Tibial nerve (tissue), 4 donors: ENCODE results near the gene PPP2R5B.

ENCODE experiments used
- CTCF ChIP-seq, 5 experiments: fragments of 200-600 bp in 3 of 5; fragments of 450-650 bp in 2 of 5; sonication (generic) in 3 of 5; IDR thresholded peaks; one replicate each; pipeline ENCODE4 v1.5.1; 2016 to 2019; ENCODE audit warnings: antibody characterized with exemption in 5 of 5, mild to moderate bottlenecking in 3 of 5, moderate library complexity in 2 of 5
- EP300 ChIP-seq, 2 donors: sonication (generic); formaldehyde crosslinking; IDR thresholded peaks; one replicate each; pipeline ENCODE4 v1.6.1; 2017; ENCODE audit warnings: antibody characterized with exemption in 2 of 2, mild to moderate bottlenecking in 1 of 2
- POLR2A ChIP-seq, 2 donors: fragments of 450-650 bp; IDR thresholded peaks; one replicate each; pipeline ENCODE4 v1.6.1; 2017; ENCODE audit warnings: antibody characterized with exemption in 2 of 2, mild to moderate bottlenecking in 2 of 2, moderate library complexity in 2 of 2

DNA sequence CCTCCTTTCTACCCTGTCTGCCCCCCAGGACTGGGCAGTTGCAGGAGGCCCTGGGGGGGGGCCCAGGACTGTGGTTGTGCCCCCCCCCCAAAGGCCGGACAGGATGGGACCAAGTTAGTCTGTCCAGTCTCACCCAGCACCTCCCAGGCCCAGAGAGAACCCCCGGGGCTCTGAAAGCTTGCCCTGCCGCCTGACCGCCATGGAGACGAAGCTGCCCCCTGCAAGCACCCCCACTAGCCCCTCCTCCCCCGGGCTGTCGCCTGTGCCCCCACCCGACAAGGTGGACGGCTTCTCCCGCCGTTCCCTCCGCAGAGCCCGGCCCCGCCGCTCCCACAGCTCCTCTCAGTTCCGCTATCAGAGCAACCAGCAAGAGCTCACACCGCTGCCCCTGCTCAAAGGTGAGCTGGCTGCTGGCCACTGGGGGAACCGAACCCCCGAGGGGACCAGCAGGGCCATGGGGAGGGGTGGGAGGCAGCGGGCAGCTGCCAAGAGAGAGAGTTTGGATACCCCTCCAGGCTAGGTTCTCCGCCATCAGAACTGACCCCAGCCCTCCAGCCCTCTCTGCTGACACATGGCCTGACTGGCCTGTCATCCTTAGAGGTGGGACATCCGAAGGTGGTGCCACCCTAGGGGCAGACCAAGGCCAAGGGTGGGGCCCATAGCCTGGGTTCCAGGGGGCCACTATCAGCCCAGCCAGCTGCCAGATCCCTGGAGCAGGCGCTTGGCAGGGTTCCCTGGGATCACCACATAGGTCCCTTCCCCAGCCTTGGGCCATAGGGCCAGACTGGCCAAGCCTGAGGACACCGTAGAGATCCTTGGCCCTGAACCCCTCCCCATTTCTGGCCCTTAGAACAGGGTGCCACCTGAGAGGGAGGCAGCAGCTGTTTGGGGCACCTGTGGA is 1.3 kb downstream of the PPP2R5B start:
- no peak for TF ChIP-seq POLR2A (IDR thresholded peaks at IDR 0.05)
- TF ChIP-seq CTCF (IDR thresholded peaks at IDR 0.05): no peak
- no peak for TF ChIP-seq EP300 (IDR thresholded peaks at IDR 0.05)
